Measurements from ENCODE around the gene P2RY2. TPM values are rescaled to one million over a fixed set of nuclear protein-coding genes. Genes with fewer than 3 reads are reported as not detected.

The P2RY2 gene
- total RNA-seq, 6 donors from 2014 or later, result 7.8 to 15.0 (median 11.7) TPM

DNA sequence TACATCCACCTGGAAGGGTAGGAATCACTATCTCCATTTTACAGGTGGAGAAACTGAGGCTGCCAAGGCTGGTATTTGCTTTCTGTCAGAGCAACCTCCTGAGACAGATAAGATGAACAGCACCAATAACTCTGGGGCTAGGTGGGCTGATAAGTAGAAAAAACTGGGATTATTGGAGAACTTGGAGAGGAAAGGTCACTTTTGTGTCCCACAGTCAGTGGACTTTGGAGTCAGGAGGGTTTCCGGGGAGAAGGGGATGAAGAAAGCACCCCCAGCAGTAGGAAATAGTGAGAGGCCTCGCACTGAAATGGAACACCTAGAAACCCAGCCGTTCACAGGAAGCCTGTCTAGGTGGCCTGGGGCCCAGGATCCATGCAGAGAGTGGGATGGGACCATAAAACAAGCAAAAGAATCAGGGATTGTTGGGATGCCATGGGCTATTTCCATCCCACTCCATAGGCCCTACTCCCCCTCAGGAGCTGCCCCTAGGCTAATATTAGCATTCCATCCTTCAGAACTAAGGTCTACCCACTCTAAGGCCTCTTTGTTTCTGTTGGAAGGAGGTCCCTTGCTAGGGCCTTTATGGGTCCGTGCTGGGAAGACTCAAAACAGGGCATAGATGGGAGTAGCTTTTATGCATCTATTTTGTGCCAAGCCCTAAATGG, 45.0 kb upstream of the P2RY2 start:
- H3K27ac ChIP-seq, result no peak overlapping the region
- DNase-seq (no peak), ATAC-seq (ENCODE audit: low FRiP score in 2 of 2) (no peak)
- no peak overlapping the region for H3K4me3 ChIP-seq
- no peaks in the 10 kb centered on the region for H3K27me3 ChIP-seq
- no peaks in the 10 kb centered on the region for H3K36me3 ChIP-seq
- 88 to 93% methylated on average over 3 to 4 of the region's 4 CpGs for WGBS, 2 donors
- peaks cover 16 to 35% (median 24%) of the 10 kb centered on the region in 4 donors for H3K4me1 ChIP-seq
- H3K9me3 ChIP-seq, result no peaks in the 10 kb centered on the region
- TF ChIP-seq POLR2AphosphoS5 (IDR thresholded peaks at IDR 0.05) (no peak), POLR2A (IDR thresholded peaks at IDR 0.05) (no peak), EP300 (IDR thresholded peaks at IDR 0.05) (no peak), CTCF (IDR thresholded peaks at IDR 0.05) (no peak)

DNA sequence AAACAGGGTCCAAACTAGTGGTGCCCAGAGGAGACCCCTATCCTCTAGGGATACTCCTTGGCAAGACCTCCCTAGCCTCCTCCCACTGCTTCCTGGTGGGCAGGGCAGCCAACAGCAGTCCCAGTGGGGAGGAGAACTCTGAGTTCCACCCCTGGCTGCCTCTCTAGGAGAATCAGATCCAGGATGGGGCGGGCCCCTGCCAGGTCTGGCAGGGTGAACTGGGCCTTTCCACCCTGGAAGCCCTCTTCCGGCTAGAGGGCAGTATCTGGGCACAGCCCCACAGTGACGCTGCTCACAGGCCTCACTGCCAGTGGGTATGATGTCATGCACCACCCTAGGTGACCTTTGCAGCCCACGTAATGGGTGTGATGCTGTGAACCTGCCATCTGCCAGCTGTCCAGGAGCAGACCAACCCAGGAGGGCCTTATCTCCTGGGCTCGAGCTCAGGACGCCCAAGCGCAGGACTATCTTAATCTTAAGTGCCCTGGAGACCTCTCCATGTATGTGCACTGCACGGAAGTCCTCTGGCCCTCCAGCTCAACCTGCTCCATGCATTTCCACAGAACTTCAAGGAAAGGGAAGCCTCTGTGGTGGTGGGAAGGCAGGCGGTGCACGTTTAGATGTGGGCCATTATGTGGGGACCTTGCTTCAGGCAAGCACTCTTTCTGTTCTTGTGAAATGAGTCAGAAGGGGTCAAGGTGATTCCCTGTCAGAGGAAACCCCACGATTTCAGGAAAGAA, 44.2 kb upstream of the P2RY2 start:
- TF ChIP-seq POLR2AphosphoS5 (IDR thresholded peaks at IDR 0.05), result peak in 1 of 2 donors; percentile 31
- no peak for TF ChIP-seq EP300 (IDR thresholded peaks at IDR 0.05)
- H3K36me3 ChIP-seq, result no peaks in the 10 kb centered on the region
- DNase-seq (no peak), ATAC-seq (ENCODE audit: low FRiP score in 2 of 2) (no peak)
- no peak overlapping the region for H3K27ac ChIP-seq
- 68 to 85% methylated on average over 7 to 9 of the region's 11 CpGs for WGBS, 2 donors
- H3K4me1 ChIP-seq, result peaks cover 18 to 37% (median 25%) of the 10 kb centered on the region in 4 donors
- no peaks in the 10 kb centered on the region for H3K9me3 ChIP-seq
- no peak overlapping the region for H3K4me3 ChIP-seq
- no peaks in the 10 kb centered on the region for H3K27me3 ChIP-seq

GRCh38 chr11:73174495-73174791, 43.6 kb upstream of the P2RY2 start:
- DNase-seq, result no peak
- TF ChIP-seq CTCF (IDR thresholded peaks at IDR 0.05) (no peak), POLR2A (IDR thresholded peaks at IDR 0.05) (no peak), POLR2AphosphoS5 (IDR thresholded peaks at IDR 0.05) (no peak)
- peaks cover 18 to 37% (median 25%) of the 10 kb centered on the region in 4 donors for H3K4me1 ChIP-seq
- H3K36me3 ChIP-seq, result no peaks in the 10 kb centered on the region
- no peaks in the 10 kb centered on the region for H3K27me3 ChIP-seq
- no peak overlapping the region for H3K27ac ChIP-seq
- WGBS, 2 donors, result 95% methylated on average over 3 of the region's 3 CpGs
- H3K9me3 ChIP-seq, result no peaks in the 10 kb centered on the region
- ATAC-seq (ENCODE audit: low FRiP score in 2 of 2), result no peak
- H3K4me3 ChIP-seq, result no peak overlapping the region

- DNase-seq (no peak), ATAC-seq (ENCODE audit: low FRiP score in 2 of 2) (no peak)
- Histone ChIP-seq H3K36me3 (no peaks in the 10 kb centered on the region), H3K27me3 (no peaks in the 10 kb centered on the region), H3K9me3 (no peaks in the 10 kb centered on the region), H3K4me3 (no peak overlapping the region), H3K27ac (peak overlapping the region in 1 of 4 donors; percentile 78), H3K4me1 (peaks cover 18 to 37% (median 25%) of the 10 kb centered on the region in 4 donors)
- 60 to 66% methylated on average over 5 of the region's 5 CpGs for WGBS, 2 donors
- TF ChIP-seq POLR2AphosphoS5 (IDR thresholded peaks at IDR 0.05) (no peak), EP300 (IDR thresholded peaks at IDR 0.05) (no peak), POLR2A (IDR thresholded peaks at IDR 0.05) (no peak), CTCF (IDR thresholded peaks at IDR 0.05) (no peak)
Measured at GRCh38 chr11:73175551-73176144, 42.4 kb upstream of the P2RY2 start.

- DNase-seq, result no peak
- TF ChIP-seq POLR2AphosphoS5 (IDR thresholded peaks at IDR 0.05) (no peak), CTCF (IDR thresholded peaks at IDR 0.05) (no peak), POLR2A (IDR thresholded peaks at IDR 0.05) (no peak), EP300 (IDR thresholded peaks at IDR 0.05) (no peak)
- Histone ChIP-seq H3K27me3 (no peaks in the 10 kb centered on the region), H3K9me3 (no peaks in the 10 kb centered on the region), H3K27ac (peak overlapping the region in 3 of 4 donors; percentile 64 to 78 (median 73)), H3K4me1 (peaks cover 18 to 37% (median 25%) of the 10 kb centered on the region in 4 donors), H3K36me3 (no peaks in the 10 kb centered on the region), H3K4me3 (no peak overlapping the region)
- WGBS, 2 donors, result 84 to 96% methylated on average over 4 to 5 of the region's 5 CpGs
- ATAC-seq (ENCODE audit: low FRiP score in 2 of 2), result no peak
Measured at GRCh38 chr11:73176145-73176873, 41.8 kb upstream of the P2RY2 start.
